ENCODE results near the gene SLC16A5. TPM values are rescaled to one million over a fixed set of nuclear protein-coding genes. Genes with fewer than 3 reads are reported as not detected.

Gene SLC16A5
- total RNA-seq, 3 donors from 2014 or later (not counting 1 experiment from before 2014, with no cell fraction given): 6.3 to 11.2 (median 10.0) TPM

- Histone ChIP-seq H3K4me3 (ENCODE audit: low read length) (no peak overlapping the region), H3K9me3 (ENCODE audit: control insufficient read depth, insufficient read depth, low read length) (no peaks in the 10 kb centered on the region), H3K27me3 (ENCODE audit: control insufficient read depth, insufficient read depth, low read length) (no peaks in the 10 kb centered on the region), H3K36me3 (ENCODE audit: control insufficient read depth, insufficient read depth, low read length) (no peaks in the 10 kb centered on the region), H3K27ac (ENCODE audit: low read length) (no peak overlapping the region), H3K4me1 (ENCODE audit: control insufficient read depth, insufficient read depth, low read length) (peaks cover 10% of the 10 kb centered on the region)
- no peak for TF ChIP-seq CTCF (IDR thresholded peaks at IDR 0.05)
- ATAC-seq (no peak), DNase-seq (no peak)
- intact Hi-C loops (cut with micrococcal nuclease): no loop called here
- Mint-ChIP-seq H3K36me3 (no peaks in the 10 kb centered on the region), H3K27me3 (ENCODE audit: low read depth in 2 of 2) (no peaks in the 10 kb centered on the region), H3K27ac (no peak overlapping the region), H3K9me3 (no peaks in the 10 kb centered on the region), H3K4me1 (peaks cover 0 to 29% of the 10 kb centered on the region in 2 donors), H3K4me3 (no peak overlapping the region)
- 96% methylated on average over 18 of the region's 18 CpGs for WGBS (ENCODE audit: insufficient coverage)
Observed at GRCh38 chr17:75093548-75094158, 5.9 kb downstream of the SLC16A5 start.

DNA sequence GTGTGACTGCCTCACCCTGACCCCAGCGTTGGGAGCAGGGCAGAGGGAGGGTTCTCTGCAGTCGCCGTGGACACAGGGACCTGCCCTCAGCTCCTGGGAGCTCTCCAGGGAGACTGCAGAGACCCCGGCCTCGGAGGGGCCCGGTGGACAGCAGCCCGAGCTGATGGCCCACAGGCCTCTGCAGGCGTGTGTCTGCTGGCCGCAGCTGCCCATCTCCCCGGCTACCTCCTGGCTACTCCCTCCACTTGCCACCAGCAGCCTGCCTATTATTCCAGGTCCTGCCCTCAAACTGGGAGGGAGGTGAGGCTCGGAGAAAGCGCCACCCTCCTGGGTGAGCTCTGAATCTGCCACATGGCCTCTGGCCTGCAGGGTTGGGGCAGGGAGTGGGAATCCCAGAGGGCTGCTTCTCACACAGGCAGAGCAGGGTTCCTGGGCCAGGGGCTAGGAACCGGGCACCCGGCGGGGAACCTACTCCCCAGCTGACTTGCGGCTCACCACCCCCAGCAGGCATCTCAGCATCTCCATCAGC is 7.2 kb downstream of the SLC16A5 start:
- no peaks in the 10 kb centered on the region for H3K27me3 ChIP-seq (ENCODE audit: control insufficient read depth, insufficient read depth, low read length)
- Mint-ChIP-seq H3K4me3 (no peak overlapping the region), H3K9me3 (no peaks in the 10 kb centered on the region), H3K27me3 (ENCODE audit: low read depth in 2 of 2) (no peaks in the 10 kb centered on the region), H3K36me3 (no peaks in the 10 kb centered on the region), H3K27ac (no peak overlapping the region), H3K4me1 (peaks cover 0 to 28% of the 10 kb centered on the region in 2 donors)
- no peak for TF ChIP-seq CTCF (IDR thresholded peaks at IDR 0.05)
- intact Hi-C loops (cut with micrococcal nuclease): no loop called here
- WGBS (ENCODE audit: insufficient coverage): 94% methylated on average over 16 of the region's 16 CpGs
- ATAC-seq (no peak), DNase-seq (no peak)
- no peaks in the 10 kb centered on the region for H3K36me3 ChIP-seq (ENCODE audit: control insufficient read depth, insufficient read depth, low read length)
- H3K9me3 ChIP-seq (ENCODE audit: control insufficient read depth, insufficient read depth, low read length): no peaks in the 10 kb centered on the region
- H3K4me3 ChIP-seq (ENCODE audit: low read length): no peak overlapping the region
- peaks cover 4% of the 10 kb centered on the region for H3K4me1 ChIP-seq (ENCODE audit: control insufficient read depth, insufficient read depth, low read length)
- no peak overlapping the region for H3K27ac ChIP-seq (ENCODE audit: low read length)

DNA sequence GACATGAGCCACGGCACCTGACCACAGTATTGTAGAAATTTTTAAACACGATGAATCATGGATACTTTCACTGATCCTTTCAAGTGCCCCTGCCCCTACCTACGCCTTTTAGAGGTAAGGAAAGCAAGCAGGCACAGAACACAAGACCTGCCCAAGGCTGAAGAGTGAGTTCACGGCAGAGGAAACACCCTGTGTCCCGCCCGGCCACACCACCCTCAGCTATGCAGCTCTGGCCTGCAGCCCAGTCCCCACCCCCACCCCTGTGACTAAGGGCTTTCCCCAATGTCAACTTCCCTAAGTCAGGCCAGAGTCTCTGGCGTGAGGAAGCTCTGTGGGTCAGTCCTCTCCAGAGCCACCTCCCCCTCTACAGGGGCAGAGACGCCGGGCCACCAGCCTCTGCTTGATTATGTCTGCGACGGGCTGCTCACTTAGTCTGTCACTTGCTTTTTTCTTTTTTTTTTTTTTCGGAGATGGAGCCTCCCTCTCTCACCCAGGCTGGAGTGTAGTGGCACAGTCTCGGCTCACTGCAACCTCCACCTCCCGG is 8.4 kb downstream of the SLC16A5 start:
- H3K4me3 Mint-ChIP-seq: no peak overlapping the region
- no peak for TF ChIP-seq CTCF (IDR thresholded peaks at IDR 0.05)
- no peak for DNase-seq
- 43% methylated on average over 14 of the region's 14 CpGs for WGBS (ENCODE audit: insufficient coverage)
- Histone ChIP-seq H3K4me1 (ENCODE audit: control insufficient read depth, insufficient read depth, low read length) (peaks cover 4% of the 10 kb centered on the region), H3K36me3 (ENCODE audit: control insufficient read depth, insufficient read depth, low read length) (no peaks in the 10 kb centered on the region), H3K27me3 (ENCODE audit: control insufficient read depth, insufficient read depth, low read length) (no peaks in the 10 kb centered on the region), H3K27ac (ENCODE audit: low read length) (no peak overlapping the region), H3K9me3 (ENCODE audit: control insufficient read depth, insufficient read depth, low read length) (no peaks in the 10 kb centered on the region), H3K4me3 (ENCODE audit: low read length) (no peak overlapping the region)
- intact Hi-C loops (cut with micrococcal nuclease): no loop called here
- peaks cover 0 to 16% of the 10 kb centered on the region in 2 donors for H3K4me1 Mint-ChIP-seq
- no peaks in the 10 kb centered on the region for H3K27me3 Mint-ChIP-seq (ENCODE audit: low read depth in 2 of 2)
- H3K36me3 Mint-ChIP-seq: no peaks in the 10 kb centered on the region
- peak; percentile 31 to 81 (median 43) for ATAC-seq
- no peaks in the 10 kb centered on the region for H3K9me3 Mint-ChIP-seq
- H3K27ac Mint-ChIP-seq: no peak overlapping the region

All from natural killer cell (primary cell).